Measurements from ENCODE around the gene GRK1. TPM values are rescaled to one million over a fixed set of nuclear protein-coding genes. Genes with fewer than 3 reads are reported as not detected.
A peak's percentile ranks its signal among the peaks of the same experiment; 100 is the strongest.
"Not testable (repeated sequence)": the region's sequence is repeated elsewhere in the genome, so short reads cannot be mapped to it uniquely, and the experiment has no call there.

The GRK1 gene
- total RNA-seq, 1 experiment from 2014 or later, result 0.13 TPM

DNA sequence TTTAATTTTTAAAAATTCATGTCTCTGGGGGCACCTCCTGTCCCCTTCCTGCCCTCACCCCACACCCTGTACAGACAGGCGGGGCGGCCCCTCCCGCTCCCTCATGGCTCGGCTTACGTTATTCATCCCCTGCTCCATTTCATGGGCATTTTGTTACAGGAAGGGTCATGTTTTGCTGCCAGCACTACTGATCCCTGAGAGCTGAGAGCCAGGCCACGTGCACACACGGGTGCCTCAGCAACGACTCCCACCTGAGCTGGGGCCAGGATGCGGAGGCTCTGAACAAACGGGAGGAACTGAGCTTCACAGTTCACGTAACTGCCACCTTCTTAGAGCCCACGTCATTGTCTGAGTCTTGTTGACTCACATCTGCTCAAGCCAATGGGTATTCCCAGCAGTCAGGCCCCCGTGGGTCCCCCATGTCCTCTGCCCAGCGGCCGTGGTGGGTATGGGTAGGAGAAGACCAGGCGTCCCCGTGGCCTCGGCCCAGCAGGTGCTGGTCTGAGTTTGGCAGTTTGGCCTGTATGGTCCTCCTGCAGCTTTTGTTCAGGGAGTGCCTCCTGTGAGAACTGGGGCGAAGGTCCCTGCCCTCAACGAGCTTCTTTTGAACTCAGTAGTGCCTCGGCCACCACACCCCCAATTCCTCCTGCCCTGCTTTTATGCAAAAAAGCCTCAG lies 75.6 kb downstream of the GRK1 start:
- no peak for DNase-seq (ENCODE audit: low spot score)

DNA sequence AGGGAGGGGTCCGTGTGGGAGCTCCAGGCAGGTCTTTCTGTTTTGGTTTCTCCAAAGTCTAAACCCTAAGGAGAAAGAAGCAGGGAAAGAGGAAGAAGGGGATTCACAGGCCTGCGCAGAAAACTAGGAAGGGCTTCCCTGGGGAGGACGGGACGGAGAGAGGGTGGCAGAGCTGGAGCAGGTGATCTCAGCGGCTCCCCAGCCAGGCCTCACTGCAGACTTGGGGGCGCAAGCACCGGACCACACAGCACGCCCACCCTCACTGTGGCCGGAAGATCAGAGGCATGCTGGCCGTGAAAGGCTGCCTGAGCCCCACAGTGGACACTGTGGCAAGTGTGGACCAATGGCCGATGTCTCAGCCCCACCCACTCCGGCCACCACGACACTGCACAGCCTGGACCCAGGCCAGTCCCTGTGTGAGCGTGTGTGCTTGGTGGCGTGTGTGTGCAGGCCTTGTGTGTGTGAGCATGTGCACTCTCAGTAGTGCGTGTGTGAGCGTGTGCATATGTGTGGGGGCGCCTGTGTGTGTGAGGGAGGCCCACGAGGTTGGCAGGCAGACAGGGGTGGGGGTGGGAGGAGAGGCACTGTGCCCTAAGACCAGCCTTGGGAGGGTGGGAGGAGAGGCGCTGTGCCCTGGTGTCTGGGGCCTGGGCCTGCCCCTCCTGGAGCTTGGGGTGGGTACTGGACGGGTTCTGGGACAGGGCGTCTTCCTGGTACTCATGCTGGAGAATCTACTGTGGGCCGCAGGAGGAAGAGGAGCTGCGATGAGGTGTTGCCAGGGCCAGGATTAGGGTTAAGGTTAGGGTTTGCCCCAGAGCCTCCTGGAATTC lies 76.6 kb downstream of the GRK1 start:
- DNase-seq (ENCODE audit: low spot score), result no peak

DNA sequence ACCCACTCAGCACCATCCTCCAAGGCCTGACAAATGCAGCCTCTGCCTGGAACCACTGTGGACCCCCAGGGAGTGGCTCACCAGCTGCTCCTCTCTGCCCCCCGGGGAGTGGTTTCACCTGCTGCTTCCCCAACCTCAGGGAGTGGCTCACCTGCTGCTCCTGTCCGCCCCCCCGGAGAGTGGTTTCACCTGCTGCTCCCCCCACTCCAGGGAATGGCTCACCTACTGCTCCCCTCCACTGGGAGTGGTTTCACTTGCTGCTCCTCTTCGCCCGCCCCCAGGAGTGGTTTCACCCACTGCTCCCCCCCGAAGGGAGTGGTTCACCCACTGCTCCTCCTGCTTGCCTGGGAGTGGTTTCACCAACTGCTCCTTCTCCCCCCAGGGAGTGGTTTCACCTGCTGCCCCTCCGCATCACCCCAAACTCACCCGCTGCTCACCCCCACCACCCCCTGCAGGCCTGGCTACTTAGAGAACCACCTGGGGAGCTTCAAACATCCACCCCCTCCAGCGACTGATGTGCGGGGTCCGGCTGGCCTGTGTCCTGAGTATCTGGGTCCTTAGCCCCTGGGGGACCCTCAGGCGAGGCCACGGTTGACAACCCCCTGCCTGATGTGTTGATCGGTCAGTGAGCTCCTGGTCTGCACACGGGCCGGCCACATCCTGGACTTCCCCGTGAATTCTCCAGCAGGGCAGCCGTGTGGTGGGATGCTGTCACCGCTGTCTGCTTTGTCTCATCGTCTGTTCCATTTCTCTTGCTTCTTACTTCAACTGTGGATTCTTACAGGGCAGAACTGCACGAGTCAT lies 77.4 kb downstream of the GRK1 start:
- no peak for DNase-seq (ENCODE audit: low spot score)

DNA sequence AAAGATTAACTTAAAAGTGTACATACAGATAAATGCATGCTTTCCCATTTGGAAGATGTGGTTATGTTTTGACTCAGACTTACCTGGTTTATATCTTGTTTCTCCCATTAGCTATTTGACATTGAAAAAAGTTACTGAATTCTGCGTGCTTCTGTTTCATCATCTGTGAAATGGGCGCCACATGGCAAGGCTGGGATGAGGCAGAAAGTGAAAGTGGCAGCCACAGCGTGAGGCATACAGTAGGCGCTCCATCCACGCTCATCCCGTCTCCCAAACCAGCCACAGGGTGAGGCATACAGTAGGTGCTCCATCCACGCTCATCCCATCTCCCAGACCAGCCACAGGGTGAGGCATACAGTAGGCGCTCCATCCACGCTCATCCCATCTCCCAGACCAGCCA lies 78.0 kb downstream of the GRK1 start:
- DNase-seq (ENCODE audit: low spot score), result no peak

DNA sequence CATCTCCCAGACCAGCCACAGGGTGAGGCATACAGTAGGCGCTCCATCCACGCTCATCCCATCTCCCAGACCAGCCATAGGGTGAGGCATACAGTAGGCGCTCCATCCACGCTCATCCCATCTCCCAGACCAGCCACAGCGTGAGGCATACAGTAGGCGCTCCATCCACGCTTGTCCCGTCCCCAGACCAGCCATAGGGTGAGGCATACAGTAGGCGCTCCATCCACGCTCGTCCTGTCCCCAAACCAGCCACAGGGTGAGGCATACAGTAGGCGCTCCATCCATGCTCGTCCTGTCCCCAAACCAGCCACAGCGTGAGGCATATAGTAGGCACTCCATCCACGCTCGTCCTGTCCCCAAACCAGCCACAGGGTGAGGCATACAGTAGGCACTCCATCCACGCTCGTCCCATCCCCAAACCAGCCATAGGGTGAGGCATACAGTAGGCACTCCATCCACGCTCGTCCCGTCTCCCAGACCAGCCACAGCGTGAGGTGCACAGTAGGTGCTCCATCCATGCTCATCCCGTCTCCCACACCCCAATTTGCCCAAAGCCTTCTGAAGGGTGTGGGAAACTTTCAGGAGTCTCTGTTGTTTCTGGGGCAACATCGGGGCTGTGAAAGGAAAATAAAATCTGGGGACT lies 78.6 kb downstream of the GRK1 start:
- not testable (repeated sequence) for DNase-seq (ENCODE audit: low spot score)

DNA sequence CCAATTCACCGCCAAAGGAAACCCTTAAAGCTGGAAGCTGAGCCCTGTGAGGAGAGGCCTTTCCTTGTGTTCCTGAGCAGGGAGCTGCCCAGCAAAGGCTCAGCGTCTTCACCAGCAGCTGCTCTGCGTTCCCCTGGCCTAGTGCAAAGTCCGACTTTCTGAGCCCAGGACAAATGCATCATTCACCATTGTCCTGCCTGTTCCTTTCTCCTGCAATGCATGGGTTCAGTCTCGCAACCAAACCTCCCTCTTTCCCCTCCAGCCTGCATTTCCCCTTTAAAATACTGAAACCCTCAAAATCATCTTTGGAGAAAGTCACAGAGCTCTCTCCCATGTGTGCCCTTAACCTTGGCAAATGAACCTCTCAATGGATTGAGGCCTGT lies 79.1 kb downstream of the GRK1 start:
- peak; percentile 36 for DNase-seq (ENCODE audit: low spot score)

DNA sequence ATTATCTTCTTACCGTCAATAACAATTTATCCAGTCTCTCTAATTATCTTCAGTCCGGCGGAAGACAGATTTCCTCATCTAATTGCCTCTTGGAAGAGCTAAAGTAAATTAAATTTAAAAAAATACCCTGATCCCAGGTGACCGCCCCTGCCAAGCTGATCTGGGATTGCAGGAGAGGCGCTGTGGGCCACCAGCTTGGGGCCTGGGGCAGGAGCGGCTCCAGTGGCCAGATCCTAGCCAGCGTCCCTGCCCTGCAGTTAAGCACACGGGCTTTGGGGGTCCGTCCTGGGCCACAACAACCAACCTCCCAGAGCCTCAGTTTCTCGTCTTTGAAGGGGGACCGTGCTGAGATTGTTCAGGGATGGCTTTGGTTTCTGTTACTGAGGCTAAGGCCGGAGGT lies 79.7 kb downstream of the GRK1 start:
- no peak for DNase-seq (ENCODE audit: low spot score)

DNA sequence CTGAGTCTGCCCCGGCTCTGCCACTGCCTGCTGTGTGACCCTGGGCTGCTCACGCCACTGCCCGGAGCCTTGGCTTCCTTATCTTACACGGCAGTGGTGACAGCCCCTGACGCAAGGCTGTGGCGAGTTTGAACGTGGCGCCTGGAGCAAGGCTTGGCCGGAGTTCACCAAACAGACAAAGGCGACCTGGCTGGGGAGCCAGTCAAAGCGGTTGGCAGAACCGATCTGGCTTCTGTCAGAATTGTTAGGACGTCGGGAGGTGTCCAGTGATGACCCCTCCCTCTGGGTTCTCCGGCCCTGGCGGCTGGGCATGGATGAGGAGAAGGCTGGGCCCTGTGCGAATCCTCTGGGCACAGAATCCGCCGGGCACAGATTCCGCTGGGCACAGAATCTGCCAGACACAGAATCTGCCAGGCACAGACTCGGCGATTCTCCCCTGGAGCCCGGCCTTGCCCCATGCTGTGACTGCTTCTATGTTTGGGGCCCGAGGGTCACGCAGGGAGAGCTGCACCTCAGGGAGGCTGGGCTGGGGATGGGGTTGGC lies 80.3 kb downstream of the GRK1 start:
- no peak for DNase-seq (ENCODE audit: low spot score)

DNA sequence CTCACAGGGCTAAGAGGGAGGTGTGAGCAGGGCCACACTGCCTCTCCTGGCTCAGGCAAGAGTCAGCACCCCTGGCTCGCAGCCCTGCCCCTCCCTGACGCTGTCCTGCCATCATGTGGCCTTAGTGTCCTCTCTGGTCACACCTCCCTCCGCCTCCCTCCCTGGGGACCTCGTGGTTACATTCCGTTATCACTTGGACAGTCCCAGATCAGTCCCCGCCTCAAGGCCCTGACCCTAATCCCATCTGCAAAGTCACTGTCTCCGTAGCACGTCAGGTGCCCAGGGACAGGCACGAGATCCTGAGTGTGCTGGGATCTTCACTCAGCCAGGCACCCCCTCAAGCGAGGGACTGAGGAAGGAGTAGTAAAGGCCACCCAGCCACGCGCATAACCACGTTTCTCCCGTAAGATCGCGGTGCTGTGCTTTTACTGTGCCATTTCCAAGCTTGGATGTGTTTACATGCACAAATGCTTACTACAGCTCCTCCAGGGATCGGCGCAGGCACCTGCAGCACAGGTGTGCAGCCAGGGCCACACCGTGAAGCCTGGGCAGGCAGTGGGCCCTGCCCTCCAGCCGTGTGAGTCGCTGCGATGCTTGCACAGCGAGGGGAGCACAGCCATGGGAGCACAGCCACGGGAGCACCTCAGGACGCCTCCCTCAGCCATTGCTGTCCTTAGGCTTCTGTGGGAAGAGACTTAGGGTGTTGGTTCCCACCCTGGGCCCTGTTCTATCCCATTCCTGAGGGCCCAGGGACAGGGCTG lies 81.3 kb downstream of the GRK1 start:
- DNase-seq (ENCODE audit: low spot score), result no peak

DNA sequence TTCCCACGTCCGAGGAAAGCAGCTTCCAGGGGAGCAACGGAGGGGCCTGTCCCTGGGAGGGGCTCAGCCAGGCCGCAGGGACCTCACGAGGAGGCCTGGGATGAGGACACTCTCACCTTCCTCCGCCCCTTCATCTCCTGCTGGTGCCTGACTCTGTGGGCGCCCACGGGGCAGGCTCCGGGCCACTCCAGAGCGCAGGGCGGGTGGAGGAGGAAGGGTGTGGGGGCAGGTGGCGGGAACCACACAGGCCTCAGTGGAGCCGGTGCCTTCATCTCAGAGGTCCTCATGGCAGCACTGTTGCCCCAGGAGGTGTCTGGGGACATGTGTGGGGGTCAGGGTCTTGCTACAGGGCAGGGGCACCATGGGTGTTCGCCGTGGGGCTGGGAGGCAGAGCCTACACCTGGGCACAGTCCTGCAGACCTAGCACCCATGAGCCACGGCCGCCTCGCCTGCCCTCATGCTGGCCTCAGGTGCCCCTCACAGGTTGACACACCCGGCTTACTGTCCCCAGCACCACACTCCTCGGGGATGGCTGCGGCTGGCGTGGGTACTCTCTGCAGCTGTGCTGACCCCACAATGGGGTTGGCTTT lies 81.9 kb downstream of the GRK1 start:
- DNase-seq (ENCODE audit: low spot score), result no peak

DNA sequence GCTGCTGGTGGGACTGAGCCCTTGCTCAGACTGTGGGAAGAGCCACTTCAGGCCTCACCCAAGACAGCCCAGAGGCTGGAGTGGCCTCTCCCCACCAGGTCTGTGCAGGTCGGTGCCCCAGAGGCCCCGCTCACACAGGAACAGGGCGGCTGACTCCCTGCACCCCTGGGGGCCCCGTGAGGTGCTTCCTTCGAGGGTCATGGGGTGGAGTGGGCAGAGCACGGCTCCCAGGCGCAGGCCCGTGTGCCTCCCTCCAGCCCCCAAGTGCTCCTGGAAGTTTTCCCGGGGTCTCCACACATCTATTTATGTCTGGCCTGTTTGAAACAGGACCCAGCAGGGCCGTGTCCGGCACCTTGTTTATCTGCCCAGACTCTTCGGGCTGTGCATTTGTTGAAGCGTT lies 82.5 kb downstream of the GRK1 start:
- DNase-seq (ENCODE audit: low spot score), result no peak

DNA sequence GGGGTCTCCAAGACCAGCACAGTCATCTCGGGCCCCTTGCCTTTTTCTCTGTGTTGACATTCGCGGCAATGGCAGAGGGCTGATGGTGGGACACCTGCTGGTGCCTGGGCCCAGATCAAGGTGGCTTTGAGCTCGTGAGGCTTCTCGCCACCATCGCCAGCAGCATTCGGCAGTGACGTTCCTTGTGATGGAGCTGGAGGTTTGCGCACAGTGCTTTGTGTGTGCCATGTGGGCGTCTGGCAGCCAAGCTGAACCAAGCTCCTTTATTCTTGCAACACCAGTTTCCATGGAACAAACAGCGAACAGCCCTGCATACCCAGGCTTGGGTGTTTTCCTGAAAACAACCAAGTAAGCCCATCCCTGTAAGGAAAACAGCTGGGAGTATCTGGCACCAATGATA lies 82.9 kb downstream of the GRK1 start:
- no peak for DNase-seq (ENCODE audit: low spot score)

DNA sequence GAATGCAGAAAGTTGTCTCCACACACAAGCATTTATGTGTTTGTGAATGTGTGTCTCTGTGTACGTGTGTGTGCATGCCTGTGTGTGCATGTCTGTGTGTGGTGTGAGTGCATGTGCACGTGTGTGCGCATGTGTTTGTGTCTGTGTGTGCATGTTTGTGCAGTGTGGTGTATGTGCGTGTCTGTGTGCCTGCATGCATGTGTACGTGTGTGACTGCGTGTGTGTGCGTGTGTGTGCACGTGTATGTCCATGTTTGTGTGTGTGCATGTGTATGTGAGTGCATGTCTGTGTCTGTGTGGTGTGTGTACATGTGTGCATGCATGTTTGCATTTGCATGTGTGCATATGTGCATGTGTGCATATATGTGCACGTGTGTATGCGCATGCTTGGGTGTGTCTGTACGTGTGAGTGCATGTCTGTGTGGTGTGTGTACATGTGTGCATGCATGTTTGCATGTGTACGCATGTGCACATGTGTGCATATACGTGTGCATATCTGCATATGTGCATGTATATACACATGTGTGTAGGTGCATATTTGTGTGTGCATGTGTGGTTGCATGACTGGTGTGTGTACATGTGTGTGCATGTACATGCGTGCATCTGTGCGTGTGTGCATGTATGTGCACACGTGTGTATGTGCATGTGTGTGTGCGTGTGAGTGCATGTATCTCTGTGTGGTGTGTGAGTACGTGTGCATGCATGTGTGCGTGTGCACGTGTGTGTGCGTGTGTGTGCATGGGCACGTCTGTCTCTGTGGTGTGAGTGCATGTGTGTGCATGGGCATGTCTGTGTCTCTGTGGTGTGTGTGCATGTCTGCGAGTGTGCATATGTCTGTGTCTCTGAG lies 83.8 kb downstream of the GRK1 start:
- no peak for DNase-seq (ENCODE audit: low spot score)

DNA sequence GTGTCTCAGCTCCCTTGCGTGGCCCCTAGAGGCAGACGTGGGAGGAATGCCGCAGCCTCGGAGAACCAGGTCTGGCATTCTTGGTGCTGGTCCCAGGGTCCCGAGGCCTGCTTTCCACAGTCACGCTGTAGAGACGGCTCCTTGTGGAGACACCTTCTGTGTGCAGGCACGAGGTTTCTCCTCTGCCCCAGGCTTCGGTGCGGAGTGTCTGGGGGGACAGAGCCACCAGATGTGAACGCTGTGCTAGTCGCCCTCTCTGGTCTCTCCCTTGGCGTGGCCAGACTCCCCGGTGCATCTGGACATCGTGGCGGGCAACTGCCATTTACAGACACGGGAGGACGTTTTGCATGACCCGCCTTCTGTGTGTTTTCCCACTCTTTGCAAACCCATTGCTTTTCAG lies 84.5 kb downstream of the GRK1 start:
- DNase-seq (ENCODE audit: low spot score), result no peak

DNA sequence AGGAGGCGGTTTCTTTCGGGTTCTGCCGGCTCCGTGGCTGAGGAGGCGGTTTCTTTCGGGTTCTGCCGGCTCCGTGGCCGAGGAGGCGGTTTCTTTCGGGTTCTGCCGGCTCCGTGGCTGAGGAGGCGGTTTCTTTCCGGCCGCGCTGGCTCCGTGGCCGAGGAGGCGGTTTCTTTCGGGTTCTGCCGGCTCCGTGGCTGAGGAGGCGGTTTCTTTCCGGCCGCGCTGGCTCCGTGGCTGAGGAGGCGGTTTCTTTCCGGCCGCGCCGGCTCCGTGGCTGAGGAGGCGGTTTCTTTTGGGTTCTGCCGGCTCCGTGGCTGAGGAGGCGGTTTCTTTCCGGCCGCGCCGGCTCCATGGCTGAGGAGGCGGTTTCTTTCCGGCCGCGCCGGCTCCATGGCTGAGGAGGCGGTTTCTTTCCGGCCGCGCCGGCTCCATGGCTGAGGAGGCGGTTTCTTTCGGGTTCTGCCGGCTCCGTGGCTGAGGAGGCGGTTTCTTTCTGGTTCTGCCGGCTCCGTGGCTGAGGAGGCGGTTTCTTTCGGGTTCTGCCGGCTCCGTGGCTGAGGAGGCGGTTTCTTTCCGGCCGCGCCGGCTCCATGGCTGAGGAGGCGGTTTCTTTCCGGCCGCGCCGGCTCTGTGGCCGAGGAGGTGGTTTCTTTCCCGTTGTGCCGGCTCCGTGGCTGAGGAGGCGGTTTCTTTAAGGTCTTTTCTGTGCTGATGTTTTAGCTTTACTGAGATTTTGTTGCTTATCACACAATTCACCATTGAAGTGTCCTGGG lies 85.4 kb downstream of the GRK1 start:
- DNase-seq (ENCODE audit: low spot score), result not testable (repeated sequence)

DNA sequence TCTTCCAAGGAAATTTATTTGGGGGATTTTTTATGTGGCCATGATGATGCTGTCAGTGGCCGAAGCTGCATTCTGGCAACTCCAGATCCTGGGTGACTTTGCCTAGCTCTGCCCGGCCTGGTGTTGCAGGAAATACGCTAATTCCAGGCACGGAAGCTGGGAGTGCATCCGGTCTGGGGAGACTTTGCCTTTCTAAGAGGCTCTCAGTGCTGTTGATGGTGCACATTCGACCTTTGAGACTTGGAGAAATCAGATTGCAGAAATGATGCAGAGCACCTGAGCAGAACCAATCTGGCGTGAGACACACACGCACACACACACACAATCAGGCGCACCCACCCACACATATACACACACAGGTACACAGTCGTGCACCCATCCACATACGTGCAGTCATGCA lies 86.2 kb downstream of the GRK1 start:
- DNase-seq (ENCODE audit: low spot score), result no peak

DNA sequence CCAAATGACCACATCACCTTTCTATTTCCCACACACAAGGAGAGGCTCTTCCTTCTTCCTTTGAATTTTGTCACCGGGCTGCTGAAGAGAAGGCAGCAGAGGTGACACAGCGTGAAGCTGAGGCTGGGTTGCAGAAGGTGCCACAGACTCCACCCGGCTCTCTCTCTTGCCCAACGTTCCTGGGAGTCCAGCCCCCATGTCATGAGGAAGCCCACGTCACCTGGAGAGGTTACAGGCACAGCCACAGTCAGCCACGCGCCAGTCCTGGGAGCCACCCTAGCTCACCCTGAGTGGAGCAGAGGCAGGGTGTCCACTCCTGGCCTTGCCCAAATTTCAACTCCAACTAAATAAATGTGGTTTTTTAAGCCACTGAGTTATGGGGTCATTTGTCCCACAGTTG lies 87.2 kb downstream of the GRK1 start:
- no peak for DNase-seq (ENCODE audit: low spot score)

DNA sequence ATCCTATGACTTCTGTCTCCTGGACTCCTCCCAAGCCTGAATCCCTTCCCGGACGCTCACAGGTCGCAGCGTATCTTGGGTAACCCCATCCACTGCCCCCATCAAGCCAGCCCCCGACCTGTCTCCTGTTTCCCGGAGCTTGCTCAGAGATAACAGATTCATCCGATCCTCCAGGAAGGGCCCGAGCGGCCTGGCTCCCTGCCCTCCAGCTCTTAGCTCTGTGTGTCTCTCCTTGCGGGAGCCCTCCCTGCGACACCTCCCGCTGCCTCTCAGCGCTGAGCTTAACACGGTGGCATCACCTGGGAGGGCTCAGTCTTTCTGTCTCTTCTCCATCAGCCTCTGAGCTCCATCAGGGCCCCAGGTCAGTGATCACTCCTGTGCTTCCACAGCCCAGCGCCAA lies 87.7 kb downstream of the GRK1 start:
- no peak for DNase-seq (ENCODE audit: low spot score)
